CD14-positive monocyte (primary cell): ENCODE results near the gene LCN2. TPM values are rescaled to one million over a fixed set of nuclear protein-coding genes. Genes with fewer than 3 reads are reported as not detected.

Source experiments
- DNase-seq, 3 donors: peaks; one replicate each; pipeline ENCODE4 v3.0.0-alpha.2; 2011 to 2022
- H2AFZ ChIP-seq: 2 replicates; pipeline ENCODE4 v1.6.0; 2012; ENCODE audit warnings: mild to moderate bottlenecking, low read depth, low read length, inconsistent platforms; ENCODE audit not compliant: insufficient read depth, poor library complexity, severe bottlenecking
- H3K27ac ChIP-seq, 2 donors: 1 replicate in 1 of 2; 2 replicates in 1 of 2; pipeline ENCODE4 v1.5.1; 2012 to 2013; ENCODE audit warnings: low read length in 2 of 2, control low read depth in 1 of 2, inconsistent platforms in 1 of 2, low read depth in 1 of 2, mild to moderate bottlenecking in 1 of 2
- H3K27me3 ChIP-seq, 2 donors: one replicate each; pipeline versions ENCODE4 v1.6.0 to v1.6.1; 2011 to 2013; ENCODE audit warnings: low read length in 2 of 2; ENCODE audit not compliant: control insufficient read depth in 2 of 2, insufficient read depth in 2 of 2
- H3K36me3 ChIP-seq, 2 donors: replicated peaks in 1 of 2; 1 replicate in 1 of 2; 2 replicates in 1 of 2; pipeline versions ENCODE4 v1.5.1 to v1.6.1; 2012 to 2013; ENCODE audit warnings: low read length in 2 of 2, control low read depth in 1 of 2, inconsistent platforms in 1 of 2, mild to moderate bottlenecking in 1 of 2; ENCODE audit not compliant: insufficient read depth in 2 of 2, control insufficient read depth in 1 of 2
- H3K4me1 ChIP-seq, 2 donors: 1 replicate in 1 of 2; 2 replicates in 1 of 2; pipeline versions ENCODE4 v1.5.1 to v1.6.1; 2012 to 2013; ENCODE audit warnings: low read length in 2 of 2, control low read depth in 1 of 2, inconsistent platforms in 1 of 2, mild to moderate bottlenecking in 1 of 2, moderate library complexity in 1 of 2; ENCODE audit not compliant: insufficient read depth in 2 of 2, control insufficient read depth in 1 of 2
- H3K4me2 ChIP-seq: replicated peaks from 2 replicates; pipeline ENCODE3; 2012; ENCODE audit warnings: low read length, moderate library complexity, mild to moderate bottlenecking; ENCODE audit not compliant: poor library complexity, severe bottlenecking; ENCODE audit errors: extremely low read depth
- H3K4me3 ChIP-seq, 3 experiments: fragments of 200-600 bp in 1 of 3; sonication (generic) in 1 of 3; replicated peaks in 1 of 3; 1 replicate in 2 of 3; 2 replicates in 1 of 3; pipeline ENCODE4 v1.5.1; 2011 to 2013; ENCODE audit warnings: low read length in 3 of 3, mild to moderate bottlenecking in 3 of 3, control low read depth in 2 of 3, low read depth in 2 of 3, inconsistent platforms in 1 of 3, moderate library complexity in 1 of 3
- H3K79me2 ChIP-seq: 2 replicates; pipeline ENCODE4 v1.6.0; 2012; ENCODE audit warnings: mild to moderate bottlenecking, control low read depth, inconsistent platforms, low read length, moderate library complexity; ENCODE audit not compliant: insufficient read depth
- H3K9ac ChIP-seq: 2 replicates; pipeline ENCODE4 v1.6.0; 2017; ENCODE audit warnings: low read length, mild to moderate bottlenecking; ENCODE audit not compliant: insufficient read depth, poor library complexity, severe bottlenecking
- H3K9me3 ChIP-seq, 2 donors: replicated peaks in 1 of 2; 1 replicate in 1 of 2; 2 replicates in 1 of 2; pipeline versions ENCODE4 v1.5.1 to v1.6.1; 2012 to 2013; ENCODE audit warnings: low read length in 2 of 2, control low read depth in 1 of 2; ENCODE audit not compliant: control insufficient read depth in 1 of 2, insufficient read depth in 1 of 2
- H4K20me1 ChIP-seq: 2 replicates; pipeline ENCODE4 v1.6.0; 2012; ENCODE audit warnings: mild to moderate bottlenecking, low read length, control low read depth, moderate library complexity; ENCODE audit not compliant: insufficient read depth
- H3K27ac Mint-ChIP-seq, 7 donors: one replicate each; pipeline ENCODE4 v1.8.0; 2020; ENCODE audit warnings: mild to moderate bottlenecking in 7 of 7, mixed read lengths in 7 of 7, moderate library complexity in 6 of 7, inconsistent platforms in 2 of 7
- H3K27me3 Mint-ChIP-seq, 3 donors: one replicate each; pipeline ENCODE4 v1.8.0; 2021 to 2022; ENCODE audit warnings: low read depth in 3 of 3, mild to moderate bottlenecking in 3 of 3, mixed read lengths in 3 of 3, moderate library complexity in 3 of 3, inconsistent platforms in 1 of 3
- H3K36me3 Mint-ChIP-seq, 2 donors: one replicate each; pipeline ENCODE4 v1.8.0; 2020; ENCODE audit warnings: mixed read lengths in 2 of 2, inconsistent platforms in 1 of 2, mild to moderate bottlenecking in 1 of 2
- H3K4me1 Mint-ChIP-seq: one replicate; pipeline ENCODE4 v1.8.0; 2020; ENCODE audit warnings: mild to moderate bottlenecking, mixed read lengths
- H3K4me3 Mint-ChIP-seq, 2 donors: one replicate each; pipeline ENCODE4 v1.8.0; 2020; ENCODE audit warnings: mild to moderate bottlenecking in 2 of 2, mixed read lengths in 2 of 2, moderate library complexity in 1 of 2
- H3K9me3 Mint-ChIP-seq, 7 donors: one replicate each; pipeline ENCODE4 v1.8.0; 2020 to 2022; ENCODE audit warnings: mixed read lengths in 7 of 7, mild to moderate bottlenecking in 6 of 7, moderate library complexity in 6 of 7, inconsistent platforms in 2 of 7
- CTCF ChIP-seq: fragments of 200-600 bp; IDR thresholded peaks from one replicate; pipeline ENCODE4 v1.8.0; 2022; ENCODE audit warnings: antibody characterized with exemption, mild to moderate bottlenecking
- WGBS: methylation state at CpG from one replicate; pipeline ENCODE4 v1.1.5; 2013; ENCODE audit warnings: missing lambda C conversion rate; ENCODE audit not compliant: insufficient coverage; 5-methylcytosine and 5-hydroxymethylcytosine counted together
- intact Hi-C, 2 donors: fragments of 100-400 bp; cut with micrococcal nuclease; formaldehyde crosslinking; loops; one replicate each; pipeline versions ENCODE4 v1.15.0 to v1.15.1; 2023
- polyA plus RNA-seq, 3 donors: library from polyadenylated mRNA; depleted of rRNA in 1 of 3; unstranded in 2 of 3; stranded (reverse) in 1 of 3; fragments of 300-500 nt in 2 of 3; fragments of >200 nt in 1 of 3; fragmentation: Illumina TruSeq in 2 of 3; gene quantifications; 1 replicate in 2 of 3; 2 replicates in 1 of 3; pipeline ENCODE4 v1.2.3, GENCODE V29; 2012 to 2021

LCN2 gene
- polyA plus RNA-seq, 3 donors = 0.83 TPM; not detected in 2

DNA sequence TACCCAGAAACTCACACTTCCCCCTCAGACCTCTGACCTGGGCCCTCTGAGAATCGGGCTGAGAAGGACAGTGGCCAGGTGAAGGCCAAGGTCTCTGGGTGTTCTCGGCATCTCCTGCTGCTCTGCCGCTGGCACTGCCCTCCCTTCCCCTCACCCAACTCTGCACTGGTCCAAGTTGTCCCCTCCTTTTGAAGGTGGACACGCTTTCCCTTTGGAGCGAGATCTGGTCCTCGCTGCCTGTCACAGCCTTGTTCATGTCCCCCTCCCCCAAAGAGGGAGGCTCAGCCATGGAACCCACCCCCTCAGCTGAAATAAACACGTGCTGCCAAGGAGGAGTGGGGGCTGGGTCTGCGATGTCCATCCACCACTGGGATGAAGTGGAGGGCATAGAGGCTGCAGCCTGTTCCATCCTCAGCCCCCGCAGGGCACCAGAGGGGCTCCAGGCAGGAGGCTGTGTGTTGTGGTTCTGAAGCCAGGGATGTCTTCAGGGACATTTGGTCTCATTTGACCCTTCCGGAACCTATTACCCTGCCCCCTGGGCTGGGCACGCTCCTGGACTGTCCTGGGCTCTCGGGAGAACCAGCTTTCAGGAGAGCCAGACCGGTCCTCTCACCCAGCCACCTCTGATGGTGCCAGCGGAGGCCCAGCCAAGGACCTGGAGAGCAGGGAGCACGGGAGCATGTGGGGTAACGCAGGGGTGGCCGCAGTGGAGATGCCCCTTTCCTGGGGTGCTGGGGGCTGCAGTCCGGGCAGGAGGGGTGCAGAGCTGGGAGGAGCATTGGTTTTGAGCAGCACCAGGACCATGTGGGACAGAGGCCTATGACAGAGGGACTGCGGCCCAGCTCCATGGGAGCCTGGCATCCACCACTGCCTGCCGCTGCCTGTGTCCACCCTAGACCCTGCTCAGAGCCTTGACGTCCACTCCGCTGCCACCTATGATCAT lies 4.7 kb upstream of the LCN2 start:
- Histone ChIP-seq H3K4me2 (no peak overlapping the region), H3K4me1 (peaks cover 6 to 10% of the 10 kb centered on the region in 2 donors), H2AFZ (no peak overlapping the region), H3K79me2 (no peaks in the 10 kb centered on the region), H4K20me1 (no peaks in the 10 kb centered on the region), H3K27ac (no peak overlapping the region), H3K36me3 (no peaks in the 10 kb centered on the region), H3K4me3 (no peak overlapping the region), H3K9me3 (no peaks in the 10 kb centered on the region), H3K27me3 (no peaks in the 10 kb centered on the region), H3K9ac (no peak overlapping the region)
- no peak for DNase-seq
- no peaks in the 10 kb centered on the region for H3K36me3 Mint-ChIP-seq
- 98% methylated on average over 17 of the region's 22 CpGs for WGBS
- no peak overlapping the region for H3K27ac Mint-ChIP-seq
- no peak for TF ChIP-seq CTCF
- intact Hi-C loops = no loop called here
- peaks cover 14% of the 10 kb centered on the region for H3K4me1 Mint-ChIP-seq
- H3K4me3 Mint-ChIP-seq = no peak overlapping the region
- no peaks in the 10 kb centered on the region for H3K9me3 Mint-ChIP-seq
- H3K27me3 Mint-ChIP-seq = peaks cover 0 to 12% (median 2%) of the 10 kb centered on the region in 3 donors

DNA sequence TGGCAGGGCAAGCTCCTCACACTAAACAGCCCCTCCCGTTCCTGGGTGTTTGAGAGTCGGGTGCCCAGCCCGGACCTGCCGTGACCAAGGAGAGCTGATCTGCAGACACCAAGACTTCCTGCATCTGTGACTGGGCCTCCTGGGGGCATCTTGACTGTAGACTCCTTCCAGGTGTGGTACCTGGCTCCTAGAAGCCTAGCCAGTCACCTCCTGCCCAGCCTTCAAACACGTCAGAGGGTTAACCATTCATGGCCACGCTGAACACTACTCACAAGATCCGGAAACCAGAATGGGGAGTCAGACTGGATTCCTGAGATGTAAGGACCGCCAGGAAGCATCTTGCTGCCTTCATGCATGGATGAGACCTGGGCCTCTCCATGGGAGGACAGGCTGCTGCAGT lies 3.7 kb upstream of the LCN2 start:
- Histone ChIP-seq H4K20me1 (no peaks in the 10 kb centered on the region), H3K36me3 (no peaks in the 10 kb centered on the region), H3K27ac (no peak overlapping the region), H3K4me1 (peaks cover 6 to 10% of the 10 kb centered on the region in 2 donors), H3K9me3 (no peaks in the 10 kb centered on the region), H3K27me3 (no peaks in the 10 kb centered on the region), H3K79me2 (no peaks in the 10 kb centered on the region), H3K9ac (no peak overlapping the region), H2AFZ (no peak overlapping the region), H3K4me3 (no peak overlapping the region), H3K4me2 (no peak overlapping the region)
- WGBS = 72% methylated on average over 8 of the region's 8 CpGs
- Mint-ChIP-seq H3K27ac (no peak overlapping the region), H3K4me3 (no peak overlapping the region), H3K36me3 (no peaks in the 10 kb centered on the region), H3K27me3 (peaks cover 0 to 12% (median 2%) of the 10 kb centered on the region in 3 donors), H3K9me3 (no peaks in the 10 kb centered on the region), H3K4me1 (peaks cover 14% of the 10 kb centered on the region)
- intact Hi-C loops = no loop called here
- TF ChIP-seq CTCF = no peak
- DNase-seq = no peak
